Superior temporal gyrus (tissue), 1 donor: ENCODE data around the gene SWT1.
"Not testable (repeated sequence)": the region's sequence is repeated elsewhere in the genome, so short reads cannot be mapped to it uniquely, and the experiment has no call there.

ENCODE experiments used
- DNase-seq: peaks from one replicate; pipeline ENCODE4 v3.0.0-alpha.2; 2016; ENCODE audit errors: extremely low spot score

SWT1 gene

GRCh38 chr1:185249563-185249962 is 92.6 kb downstream of the SWT1 start:
- DNase-seq = no peak

GRCh38 chr1:185250063-185250462 is 93.1 kb downstream of the SWT1 start:
- no peak for DNase-seq

GRCh38 chr1:185251928-185252327 is 95.0 kb downstream of the SWT1 start:
- DNase-seq = not testable (repeated sequence)

- not testable (repeated sequence) for DNase-seq
Observed at GRCh38 chr1:185252404-185252803, 95.4 kb downstream of the SWT1 start.

GRCh38 chr1:185255595-185255994 is 98.6 kb downstream of the SWT1 start:
- not testable (repeated sequence) for DNase-seq

GRCh38 chr1:185257116-185257949 is 100.4 kb downstream of the SWT1 start:
- not testable (repeated sequence) for DNase-seq

GRCh38 chr1:185257950-185258208 is 100.9 kb downstream of the SWT1 start:
- DNase-seq = no peak

- no peak for DNase-seq
Observed at GRCh38 chr1:185258676-185259075, 101.7 kb downstream of the SWT1 start.

- no peak for DNase-seq
Observed at GRCh38 chr1:185260611-185261010, 103.6 kb downstream of the SWT1 start.

- no peak for DNase-seq
Observed at GRCh38 chr1:185262151-185262550, 105.2 kb downstream of the SWT1 start.

- no peak for DNase-seq
Observed at GRCh38 chr1:185263292-185263691, 106.3 kb downstream of the SWT1 start.

- DNase-seq = no peak
Observed at GRCh38 chr1:185263780-185264179, 106.8 kb downstream of the SWT1 start.

GRCh38 chr1:185265314-185265713 is 108.3 kb downstream of the SWT1 start:
- no peak for DNase-seq

GRCh38 chr1:185267301-185267700 is 110.3 kb downstream of the SWT1 start:
- no peak for DNase-seq

GRCh38 chr1:185267701-185268100 is 110.7 kb downstream of the SWT1 start:
- DNase-seq = no peak

- DNase-seq = no peak
Observed at GRCh38 chr1:185268352-185268751, 111.4 kb downstream of the SWT1 start.

- DNase-seq = no peak
Observed at GRCh38 chr1:185271921-185272320, 115.0 kb downstream of the SWT1 start.

GRCh38 chr1:185279571-185279970 is 122.6 kb downstream of the SWT1 start:
- no peak for DNase-seq

- no peak for DNase-seq
Observed at GRCh38 chr1:185280589-185280988, 123.6 kb downstream of the SWT1 start.

GRCh38 chr1:185281245-185281644 is 124.3 kb downstream of the SWT1 start:
- DNase-seq = no peak

- DNase-seq = no peak
Observed at GRCh38 chr1:185284116-185284515, 127.1 kb downstream of the SWT1 start.

GRCh38 chr1:185284533-185285276 is 127.7 kb downstream of the SWT1 start:
- DNase-seq = no peak

- no peak for DNase-seq
Observed at GRCh38 chr1:185287451-185287850, 130.5 kb downstream of the SWT1 start.
